PC-3 (cell line): ENCODE data around the gene TTC39B. TPM values are rescaled to one million over a fixed set of nuclear protein-coding genes. Genes with fewer than 3 reads are reported as not detected.

Source experiments
- ATAC-seq: fragments of 200-7000 bp; cut with Tn5 transposase; 2 replicates; pipeline ENCODE4 v1.9.1; 2020; ENCODE audit warnings: mild to moderate bottlenecking, moderate library complexity
- BruUV-seq: library from RNA; stranded (reverse); fragments of 400-500 nt; replicated peaks from 2 replicates; lab custom pipeline; 2021; lab: Mats Ljungman, UMichigan
- CTCF ChIA-PET: fragments of 300-600 bp; sonication (Branson Sonifier 250); formaldehyde crosslinking; loops from one replicate; lab custom pipeline; 2022; ENCODE audit warnings: antibody characterized with exemption; lab: Charles Lee
- POLR2A ChIA-PET: fragments of 300-600 bp; sonication (Branson Sonifier 250); formaldehyde crosslinking; loops from one replicate; lab custom pipeline; 2022; ENCODE audit warnings: antibody characterized with exemption; ENCODE audit not compliant: unreplicated experiment; lab: Charles Lee
- DNase-seq: peaks from one replicate; pipeline ENCODE4 v3.0.0-alpha.2; 2015
- H2AFZ ChIP-seq: fragments of 300-600 bp; sonication (generic); 2 replicates; pipeline ENCODE4 v1.6.0; 2016; ENCODE audit warnings: antibody characterized with exemption, low read length
- H3F3A ChIP-seq: fragments of 300-600 bp; sonication (generic); one replicate; pipeline ENCODE4 v1.6.0; 2017; ENCODE audit warnings: antibody characterized with exemption, low read length, control low read depth, mild to moderate bottlenecking; ENCODE audit not compliant: unreplicated experiment
- H3K27ac ChIP-seq: fragments of 300-600 bp; sonication (generic); 2 replicates; pipeline ENCODE4 v1.5.1; 2016; ENCODE audit warnings: mild to moderate bottlenecking, low read length
- H3K27me3 ChIP-seq: fragments of 300-600 bp; sonication (generic); 2 replicates; pipeline ENCODE4 v1.6.1; 2016; ENCODE audit warnings: low read length, mixed read lengths
- H3K36me3 ChIP-seq: fragments of 300-600 bp; sonication (generic); 2 replicates; pipeline ENCODE4 v1.6.1; 2016; ENCODE audit warnings: low read depth, mixed run types, low read length, mixed read lengths
- H3K4me1 ChIP-seq: fragments of 300-600 bp; sonication (generic); 2 replicates; pipeline ENCODE4 v1.5.1; 2016; ENCODE audit warnings: low read length; ENCODE audit not compliant: insufficient read depth
- H3K4me2 ChIP-seq: fragments of 300-600 bp; sonication (generic); 2 replicates; pipeline ENCODE4 v1.6.0; 2016; ENCODE audit warnings: low read length
- H3K4me3 ChIP-seq: fragments of 300-600 bp; sonication (generic); 2 replicates; pipeline ENCODE4 v1.5.1; 2016; ENCODE audit warnings: mild to moderate bottlenecking, low read length, mixed read lengths
- H3K79me2 ChIP-seq: fragments of 300-600 bp; sonication (generic); 2 replicates; pipeline ENCODE4 v1.6.1; 2017; ENCODE audit warnings: low read length, mixed read lengths
- H3K9ac ChIP-seq: fragments of 300-600 bp; sonication (generic); 2 replicates; pipeline ENCODE4 v1.6.0; 2016; ENCODE audit warnings: mild to moderate bottlenecking, low read length
- H3K9me2 ChIP-seq: fragments of 300-600 bp; sonication (generic); replicated peaks from 2 replicates; pipeline ENCODE4 v1.6.1; 2016; ENCODE audit warnings: mixed run types, low read length, mixed read lengths
- H3K9me3 ChIP-seq: fragments of 300-600 bp; sonication (generic); 2 replicates; pipeline ENCODE4 v1.6.1; 2016; ENCODE audit warnings: low read length, mixed read lengths
- H4K20me1 ChIP-seq: fragments of 300-600 bp; sonication (generic); 2 replicates; pipeline ENCODE4 v1.6.1; 2016; ENCODE audit warnings: low read length, mixed read lengths
- EZH2 ChIP-seq: fragments of 300-600 bp; sonication (generic); IDR thresholded peaks from one replicate; pipeline ENCODE4 v1.6.1; 2017; ENCODE audit warnings: antibody characterized with exemption, mild to moderate bottlenecking, low read length; ENCODE audit not compliant: unreplicated experiment
- EZH2phosphoT487 ChIP-seq: fragments of 300-600 bp; sonication (generic); IDR thresholded peaks from 2 replicates; pipeline ENCODE4 v1.6.1; 2018; ENCODE audit warnings: mild to moderate bottlenecking, antibody characterized with exemption, low read length, borderline replicate concordance
- intact Hi-C: fragments of 100-400 bp; cut with micrococcal nuclease; formaldehyde crosslinking; loops from 2 replicates; pipeline ENCODE4 v1.9.0; 2023
- total RNA-seq: library from RNA; depleted of rRNA; stranded (reverse); fragments of >200 nt; gene quantifications from 2 replicates; pipeline ENCODE4 v1.2.3, GENCODE V29; 2014
- TF ChIP-seq, protein P1 (sequence below): fragments of 300-600 bp; sonication (generic); conservative IDR thresholded peaks from 2 replicates; pipeline ENCODE4 v1.5.1; 2017; ENCODE audit warnings: antibody characterized with exemption, low read depth, mild to moderate bottlenecking, low read length

Gene TTC39B
- total RNA-seq, 1 experiment from 2014 or later = 1.5 TPM

DNA sequence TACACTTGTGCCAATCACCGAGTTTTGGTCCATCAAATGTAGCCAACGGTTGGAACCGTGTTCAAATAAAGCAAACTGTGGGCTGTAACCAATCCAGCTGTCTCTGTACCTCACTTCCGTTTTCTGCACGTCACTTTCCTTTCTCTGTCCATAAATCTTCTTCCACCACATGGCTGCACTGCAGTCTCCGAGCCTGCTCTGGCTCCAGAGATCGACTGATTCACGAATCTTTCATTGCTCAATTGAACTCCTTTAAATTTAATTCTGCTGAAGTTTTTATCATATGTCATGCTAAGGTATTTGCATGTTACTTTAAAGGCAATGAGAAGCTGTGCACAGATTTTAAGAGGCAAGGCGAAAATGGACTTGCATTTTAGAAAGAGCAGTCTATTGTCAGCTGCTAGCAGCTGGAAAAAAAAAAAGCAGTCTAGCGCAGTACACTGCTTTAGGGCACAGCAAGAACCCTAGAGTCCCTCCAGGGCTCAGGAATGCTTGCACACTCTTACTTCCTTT is 13.2 kb downstream of the TTC39B start:
- ChIA-PET CTCF (no interaction called here), POLR2A (no interaction called here)
- Histone ChIP-seq H3K9me2 (no peaks in the 10 kb centered on the region), H4K20me1 (no peaks in the 10 kb centered on the region), H2AFZ (no peak overlapping the region), H3K9me3 (no peaks in the 10 kb centered on the region), H3K4me2 (no peak overlapping the region), H3K4me1 (no peaks in the 10 kb centered on the region), H3F3A (no peaks in the 10 kb centered on the region), H3K27me3 (no peaks in the 10 kb centered on the region), H3K4me3 (no peak overlapping the region), H3K79me2 (no peaks in the 10 kb centered on the region), H3K9ac (no peak overlapping the region), H3K27ac (no peak overlapping the region), H3K36me3 (no peaks in the 10 kb centered on the region)
- DNase-seq (no peak), ATAC-seq (no peak)
- TF ChIP-seq, protein P1, sequence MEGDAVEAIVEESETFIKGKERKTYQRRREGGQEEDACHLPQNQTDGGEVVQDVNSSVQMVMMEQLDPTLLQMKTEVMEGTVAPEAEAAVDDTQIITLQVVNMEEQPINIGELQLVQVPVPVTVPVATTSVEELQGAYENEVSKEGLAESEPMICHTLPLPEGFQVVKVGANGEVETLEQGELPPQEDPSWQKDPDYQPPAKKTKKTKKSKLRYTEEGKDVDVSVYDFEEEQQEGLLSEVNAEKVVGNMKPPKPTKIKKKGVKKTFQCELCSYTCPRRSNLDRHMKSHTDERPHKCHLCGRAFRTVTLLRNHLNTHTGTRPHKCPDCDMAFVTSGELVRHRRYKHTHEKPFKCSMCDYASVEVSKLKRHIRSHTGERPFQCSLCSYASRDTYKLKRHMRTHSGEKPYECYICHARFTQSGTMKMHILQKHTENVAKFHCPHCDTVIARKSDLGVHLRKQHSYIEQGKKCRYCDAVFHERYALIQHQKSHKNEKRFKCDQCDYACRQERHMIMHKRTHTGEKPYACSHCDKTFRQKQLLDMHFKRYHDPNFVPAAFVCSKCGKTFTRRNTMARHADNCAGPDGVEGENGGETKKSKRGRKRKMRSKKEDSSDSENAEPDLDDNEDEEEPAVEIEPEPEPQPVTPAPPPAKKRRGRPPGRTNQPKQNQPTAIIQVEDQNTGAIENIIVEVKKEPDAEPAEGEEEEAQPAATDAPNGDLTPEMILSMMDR = no peak
- TF ChIP-seq EZH2phosphoT487 (no peak), EZH2 (no peak)
- BruUV-seq = no TSS peak
- intact Hi-C loops = no loop called here

DNA sequence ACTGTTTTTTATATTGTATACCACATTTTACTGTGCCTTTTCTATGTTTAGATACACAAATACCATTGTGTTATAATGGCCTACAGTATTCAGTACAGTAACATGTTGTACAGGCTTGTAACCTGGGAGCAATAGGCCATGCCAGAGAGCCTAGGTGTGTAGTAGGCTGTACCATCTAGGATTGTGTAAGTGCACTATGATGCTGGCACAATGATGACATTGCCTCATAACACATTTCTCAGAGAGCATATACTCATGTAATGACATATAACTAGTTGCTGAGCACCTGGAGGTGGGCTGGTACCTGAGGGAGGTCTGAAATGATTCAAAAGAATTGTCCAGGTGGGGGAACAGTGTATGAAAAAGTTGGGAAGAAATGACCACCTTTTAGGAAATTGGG is 13.9 kb downstream of the TTC39B start:
- no peaks in the 10 kb centered on the region for H3K27me3 ChIP-seq
- no peak overlapping the region for H3K9ac ChIP-seq
- intact Hi-C loops = no loop called here
- no peaks in the 10 kb centered on the region for H3K4me1 ChIP-seq
- no peak for ATAC-seq
- POLR2A ChIA-PET = no interaction called here
- H3K4me2 ChIP-seq = no peak overlapping the region
- no peak for DNase-seq
- no peaks in the 10 kb centered on the region for H3F3A ChIP-seq
- H3K4me3 ChIP-seq = no peak overlapping the region
- H3K9me3 ChIP-seq = no peaks in the 10 kb centered on the region
- CTCF ChIA-PET = no interaction called here
- H4K20me1 ChIP-seq = no peaks in the 10 kb centered on the region
- no TSS peak for BruUV-seq
- TF ChIP-seq EZH2 (no peak), EZH2phosphoT487 (no peak)
- TF ChIP-seq, protein P1 = no peak
- H3K36me3 ChIP-seq = no peaks in the 10 kb centered on the region
- no peaks in the 10 kb centered on the region for H3K9me2 ChIP-seq
- H2AFZ ChIP-seq = no peak overlapping the region
- H3K27ac ChIP-seq = no peak overlapping the region
- H3K79me2 ChIP-seq = no peaks in the 10 kb centered on the region

DNA sequence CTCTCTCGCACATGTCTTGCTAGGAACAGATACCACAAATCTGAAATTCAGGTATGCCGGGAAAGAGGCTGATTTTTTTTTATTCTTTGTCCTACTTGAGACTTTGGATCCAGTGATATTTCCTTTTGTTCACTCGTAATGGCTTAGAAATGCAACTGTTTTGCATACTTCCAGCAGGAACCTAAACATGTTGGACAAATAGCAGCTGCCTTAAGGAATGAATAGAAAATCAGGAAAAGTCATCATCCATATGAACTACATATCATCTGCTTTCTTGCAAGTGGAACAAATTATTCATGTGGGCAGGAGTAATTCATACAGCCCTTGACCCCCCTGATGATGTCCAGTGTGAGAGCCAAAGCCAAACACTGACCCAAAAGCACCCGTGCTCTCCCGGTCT is 17.4 kb downstream of the TTC39B start:
- no peaks in the 10 kb centered on the region for H3K9me3 ChIP-seq
- no peak overlapping the region for H3K9ac ChIP-seq
- H3K36me3 ChIP-seq = no peaks in the 10 kb centered on the region
- no TSS peak for BruUV-seq
- no peaks in the 10 kb centered on the region for H3K4me1 ChIP-seq
- no peak overlapping the region for H2AFZ ChIP-seq
- no peak overlapping the region for H3K4me2 ChIP-seq
- H3K9me2 ChIP-seq = no peaks in the 10 kb centered on the region
- no peaks in the 10 kb centered on the region for H4K20me1 ChIP-seq
- no peaks in the 10 kb centered on the region for H3K79me2 ChIP-seq
- ChIA-PET CTCF (no interaction called here), POLR2A (no interaction called here)
- ATAC-seq = no peak
- TF ChIP-seq, protein P1 = no peak
- no peak for TF ChIP-seq EZH2
- no peak for TF ChIP-seq EZH2phosphoT487
- H3K4me3 ChIP-seq = no peak overlapping the region
- H3K27ac ChIP-seq = no peak overlapping the region
- no peak for DNase-seq
- intact Hi-C loops = no loop called here
- H3F3A ChIP-seq = no peaks in the 10 kb centered on the region
- H3K27me3 ChIP-seq = no peaks in the 10 kb centered on the region
